Measurements from ENCODE around the gene CGB8. TPM values are rescaled to one million over a fixed set of nuclear protein-coding genes. Genes with fewer than 3 reads are reported as not detected.
A peak's percentile ranks its signal among the peaks of the same experiment; 100 is the strongest.
"Not testable (repeated sequence)": the region's sequence is repeated elsewhere in the genome, so short reads cannot be mapped to it uniquely, and the experiment has no call there.

The CGB8 gene
- total RNA-seq (not detected), polyA plus RNA-seq (not detected)
- long read RNA-seq, donor 1 = 0 reads
- long read RNA-seq, donor 2 = 0 reads

- ATAC-seq; DNase-seq; H3K4me1 ChIP-seq; H3K9me3 ChIP-seq; H3K4me3 ChIP-seq; H3K27me3 ChIP-seq (ENCODE audit: insufficient read depth in 3 of 3, low read length in 2 of 3); intact Hi-C loops (cut with DNase I); H3K27ac ChIP-seq; H3K36me3 ChIP-seq (ENCODE audit: insufficient read depth in 1 of 2, low read depth in 1 of 2): not testable (repeated sequence)
- WGBS, 3 donors = 56 to 66% (median 58%) methylated on average over 7 to 12 of the region's 12 CpGs
These were observed at the start of gene CGB8 for GRCh38 chr19:49049011-49049410. Gene CGB8, minus strand, starts transcription at chr19:49049111. Its CDS starts 372 bp downstream, at chr19:49048739.

DNA sequence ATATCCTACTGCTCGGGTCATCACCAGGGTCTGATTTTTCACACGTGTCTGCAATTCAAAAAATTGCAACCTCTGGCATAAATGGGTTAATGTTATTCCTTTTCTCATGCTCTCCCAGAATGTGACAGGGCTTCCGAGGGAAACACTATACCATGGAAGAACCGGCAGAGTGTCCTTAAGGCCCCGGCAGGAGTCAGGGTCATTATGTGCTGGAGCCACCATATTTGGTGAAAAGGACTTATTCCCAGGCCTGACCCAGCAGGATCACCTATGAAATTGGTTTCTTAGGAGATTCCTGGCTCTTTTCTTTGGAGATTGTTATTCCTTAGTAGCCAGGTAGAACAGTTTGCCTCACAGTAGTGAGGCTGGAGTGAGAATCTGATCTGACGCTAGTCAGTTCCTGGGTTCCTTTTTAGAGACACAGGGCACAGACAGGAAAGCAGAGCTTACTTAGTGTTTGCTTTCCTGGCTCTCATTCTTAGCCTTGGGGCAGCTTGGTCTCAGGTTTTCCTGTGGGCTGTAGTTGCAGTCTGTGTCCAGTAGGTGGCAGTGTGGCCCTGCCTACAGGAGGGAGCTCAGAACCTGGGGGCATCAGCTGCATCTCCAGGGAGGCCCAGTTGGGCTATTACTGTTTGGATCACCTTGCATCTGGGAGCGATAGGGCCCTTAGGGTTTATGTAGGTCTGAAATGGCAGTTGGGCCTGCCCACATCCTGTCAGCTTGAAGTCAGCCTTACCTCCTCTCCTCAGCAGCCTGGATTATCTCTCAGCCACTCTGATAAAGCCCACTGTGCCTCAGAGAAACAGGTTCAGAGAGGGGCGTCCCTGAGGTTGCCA, 48.8 kb upstream of the CGB8 start:
- Histone ChIP-seq H3K9me3 (no peaks in the 10 kb centered on the region), H3K4me3 (no peak overlapping the region), H3K27me3 (ENCODE audit: insufficient read depth in 3 of 3, low read length in 2 of 3) (no peaks in the 10 kb centered on the region), H3K27ac (peak overlapping the region; percentile 69), H3K36me3 (ENCODE audit: insufficient read depth in 1 of 2, low read depth in 1 of 2) (peaks cover 8 to 88% of the 10 kb centered on the region in 2 donors), H3K4me1 (peaks cover 55% of the 10 kb centered on the region)
- TF ChIP-seq, protein P1, sequence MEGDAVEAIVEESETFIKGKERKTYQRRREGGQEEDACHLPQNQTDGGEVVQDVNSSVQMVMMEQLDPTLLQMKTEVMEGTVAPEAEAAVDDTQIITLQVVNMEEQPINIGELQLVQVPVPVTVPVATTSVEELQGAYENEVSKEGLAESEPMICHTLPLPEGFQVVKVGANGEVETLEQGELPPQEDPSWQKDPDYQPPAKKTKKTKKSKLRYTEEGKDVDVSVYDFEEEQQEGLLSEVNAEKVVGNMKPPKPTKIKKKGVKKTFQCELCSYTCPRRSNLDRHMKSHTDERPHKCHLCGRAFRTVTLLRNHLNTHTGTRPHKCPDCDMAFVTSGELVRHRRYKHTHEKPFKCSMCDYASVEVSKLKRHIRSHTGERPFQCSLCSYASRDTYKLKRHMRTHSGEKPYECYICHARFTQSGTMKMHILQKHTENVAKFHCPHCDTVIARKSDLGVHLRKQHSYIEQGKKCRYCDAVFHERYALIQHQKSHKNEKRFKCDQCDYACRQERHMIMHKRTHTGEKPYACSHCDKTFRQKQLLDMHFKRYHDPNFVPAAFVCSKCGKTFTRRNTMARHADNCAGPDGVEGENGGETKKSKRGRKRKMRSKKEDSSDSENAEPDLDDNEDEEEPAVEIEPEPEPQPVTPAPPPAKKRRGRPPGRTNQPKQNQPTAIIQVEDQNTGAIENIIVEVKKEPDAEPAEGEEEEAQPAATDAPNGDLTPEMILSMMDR (IDR thresholded peaks at IDR 0.05) = peak; percentile 100
- WGBS, 3 donors = 22 to 31% (median 23%) methylated on average over 8 of the region's 8 CpGs
- intact Hi-C loops (cut with DNase I) = loop anchor here (1.0 to 5.0 kb wide), 3 partner anchors 45 to 100 kb away; no protein-coding TSS in a partner anchor
- ATAC-seq (peak; percentile 69 to 83 (median 80)), DNase-seq (peak; percentile 67 to 84)

- Histone ChIP-seq H3K27ac (peak overlapping the region; percentile 69), H3K36me3 (ENCODE audit: insufficient read depth in 1 of 2, low read depth in 1 of 2) (peaks cover 8 to 88% of the 10 kb centered on the region in 2 donors), H3K27me3 (ENCODE audit: insufficient read depth in 3 of 3, low read length in 2 of 3) (no peaks in the 10 kb centered on the region), H3K4me3 (peak overlapping the region; percentile 7), H3K9me3 (no peaks in the 10 kb centered on the region), H3K4me1 (peaks cover 55% of the 10 kb centered on the region)
- TF ChIP-seq, protein P1 (IDR thresholded peaks at IDR 0.05) = no peak
- 32 to 46% (median 34%) methylated on average over 23 of the region's 23 CpGs for WGBS, 3 donors
- ATAC-seq (peak; percentile 88 to 93 (median 90)), DNase-seq (peak; percentile 58 to 86)
- intact Hi-C loops (cut with DNase I) = loop anchor here (5.0 kb wide), 1 partner anchor 103 kb away; no protein-coding TSS in a partner anchor
These were observed 45.9 kb upstream of the CGB8 start for GRCh38 chr19:49094505-49095482.

- WGBS, 3 donors = 86 to 92% (median 92%) methylated on average over 6 of the region's 6 CpGs
- H3K4me3 ChIP-seq = no peak overlapping the region
- ATAC-seq = no peak
- H3K27me3 ChIP-seq (ENCODE audit: insufficient read depth in 3 of 3, low read length in 2 of 3) = no peaks in the 10 kb centered on the region
- intact Hi-C loops (cut with DNase I) = no loop called here
- no peak for DNase-seq
- H3K4me1 ChIP-seq = peaks cover 40% of the 10 kb centered on the region
- H3K9me3 ChIP-seq = no peaks in the 10 kb centered on the region
- TF ChIP-seq, protein P1 (IDR thresholded peaks at IDR 0.05) = no peak
- peaks cover 5 to 90% of the 10 kb centered on the region in 2 donors for H3K36me3 ChIP-seq (ENCODE audit: insufficient read depth in 1 of 2, low read depth in 1 of 2)
- H3K27ac ChIP-seq = no peak overlapping the region
These were observed 43.8 kb upstream of the CGB8 start for GRCh38 chr19:49092686-49093085.
